SK-N-SH treated with all-trans-retinoic acid at 6 μM for 48 hours (cell line): ENCODE measurements around the gene FCHSD2.

ENCODE experiments used
- ARNTL ChIP-seq: fragments of 450-650 bp; formaldehyde crosslinking; IDR thresholded peaks from 2 replicates; pipeline ENCODE4 v1.5.0; 2020; ENCODE audit warnings: low read depth, mild to moderate bottlenecking, moderate library complexity, borderline replicate concordance
- BACH2 ChIP-seq: fragments of 250-450 bp; sonication (Bioruptor Pico); IDR thresholded peaks from 2 replicates; pipeline ENCODE4 v1.9.0; 2021; ENCODE audit warnings: mild to moderate bottlenecking, borderline replicate concordance
- ESRRG ChIP-seq: fragments of 250-450 bp; sonication (Bioruptor Pico); IDR thresholded peaks from 2 replicates; pipeline ENCODE4 v1.6.1; 2021; ENCODE audit warnings: mild to moderate bottlenecking
- ISL1 ChIP-seq: fragments of 250-450 bp; sonication (Bioruptor Pico); IDR thresholded peaks from 2 replicates; pipeline ENCODE4 v2.1.2; 2022; ENCODE audit warnings: mild to moderate bottlenecking, moderate library complexity
- ZFP3 ChIP-seq: fragments of 250-450 bp; sonication (Bioruptor Pico); IDR thresholded peaks from 2 replicates; pipeline ENCODE4 v1.5.0; 2020; ENCODE audit warnings: mild to moderate bottlenecking, moderate library complexity

- TF ChIP-seq BACH2 (CRISPR knock-in tag) (no peak), ISL1 (no peak), ZFP3 (no peak), ARNTL (CRISPR knock-in tag) (no peak), ESRRG (no peak)
Observed at GRCh38 chr11:73055002-73055401, 87.1 kb downstream of the FCHSD2 start.
